ENCODE data around the gene ZNF385D.

The ZNF385D gene

DNA sequence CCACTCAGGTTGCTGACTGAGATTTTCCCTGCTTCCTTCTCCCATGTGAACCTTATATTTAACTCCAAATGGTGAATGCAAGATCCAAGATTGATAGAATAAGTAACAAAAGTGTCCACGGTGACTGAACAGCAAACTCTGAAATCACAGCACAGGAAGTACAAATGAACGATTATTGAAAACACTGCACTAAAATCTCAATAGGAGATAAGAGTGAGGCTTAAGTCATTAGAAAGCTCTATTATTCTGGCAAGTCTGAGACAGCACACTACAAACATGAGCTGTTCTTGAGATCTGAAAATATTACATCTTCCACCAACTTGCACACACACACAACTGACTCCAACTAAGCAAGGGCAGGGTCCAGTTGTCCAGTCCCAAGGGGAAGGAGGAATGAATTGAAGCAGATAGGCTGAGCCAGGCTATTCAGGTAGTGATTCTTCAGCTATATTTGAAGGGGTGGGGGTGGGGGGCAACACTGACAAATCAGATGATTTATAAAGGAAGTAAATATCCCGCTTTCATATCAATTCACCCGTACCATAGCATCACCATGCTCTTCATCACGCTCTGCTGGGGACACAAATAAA is 2.9 kb downstream of the ZNF385D start:
- DNase-seq = no peak

DNA sequence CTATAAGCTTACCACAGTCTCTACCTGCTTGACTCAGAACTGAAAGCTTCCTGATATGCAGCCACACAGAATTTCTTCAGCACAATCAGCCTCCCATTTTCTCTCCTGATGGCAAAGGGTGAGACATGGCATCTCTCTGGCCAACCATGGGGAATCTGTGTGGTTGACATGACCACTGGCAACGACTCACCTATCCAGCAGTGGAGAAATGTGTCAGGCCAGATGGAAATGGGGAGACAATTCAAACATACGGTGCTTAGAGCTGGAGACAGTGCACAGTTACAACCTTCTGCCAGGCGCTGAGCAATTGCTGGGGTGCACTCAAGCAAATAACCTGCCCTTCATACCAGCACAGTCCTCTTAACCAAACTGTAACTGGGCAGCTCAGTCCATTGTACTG is 3.6 kb downstream of the ZNF385D start:
- DNase-seq = no peak

DNA sequence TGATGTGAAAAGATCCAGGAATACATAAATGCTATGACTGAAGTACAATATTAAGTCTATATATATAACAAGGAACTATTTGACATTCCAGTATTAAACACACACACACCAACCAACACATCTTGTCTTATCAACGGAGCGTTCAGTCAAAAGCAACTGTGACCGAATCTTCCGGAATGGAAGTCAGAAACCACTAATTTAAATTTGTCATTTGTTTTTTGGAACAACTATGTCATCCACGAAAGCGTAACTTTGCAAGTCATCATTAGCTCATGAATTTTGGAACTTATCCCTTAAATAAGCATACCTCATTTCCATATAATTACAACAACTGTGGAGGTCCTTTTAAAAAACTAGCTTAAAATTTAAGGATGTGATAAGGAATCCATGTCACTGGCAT is 5.0 kb downstream of the ZNF385D start:
- no peak for DNase-seq

DNA sequence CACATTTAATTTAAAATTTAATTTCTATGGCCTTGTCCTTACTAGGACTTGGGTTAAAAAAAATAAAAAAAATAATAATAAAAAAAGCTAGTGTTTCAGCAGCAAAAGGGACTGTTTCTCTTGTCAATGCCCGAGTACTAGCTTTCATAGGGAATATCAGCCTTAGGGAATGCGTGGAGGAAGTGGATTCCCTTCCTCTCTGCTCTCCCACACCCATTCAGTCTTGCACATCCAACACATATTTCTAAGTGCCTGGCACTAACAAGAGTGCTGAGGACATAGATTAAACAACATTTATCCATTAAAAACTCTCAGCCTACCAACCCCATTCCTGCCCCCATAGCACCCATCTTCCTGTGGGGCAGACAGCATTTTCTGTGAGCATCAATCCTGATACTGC is 6.2 kb downstream of the ZNF385D start:
- DNase-seq = no peak

DNA sequence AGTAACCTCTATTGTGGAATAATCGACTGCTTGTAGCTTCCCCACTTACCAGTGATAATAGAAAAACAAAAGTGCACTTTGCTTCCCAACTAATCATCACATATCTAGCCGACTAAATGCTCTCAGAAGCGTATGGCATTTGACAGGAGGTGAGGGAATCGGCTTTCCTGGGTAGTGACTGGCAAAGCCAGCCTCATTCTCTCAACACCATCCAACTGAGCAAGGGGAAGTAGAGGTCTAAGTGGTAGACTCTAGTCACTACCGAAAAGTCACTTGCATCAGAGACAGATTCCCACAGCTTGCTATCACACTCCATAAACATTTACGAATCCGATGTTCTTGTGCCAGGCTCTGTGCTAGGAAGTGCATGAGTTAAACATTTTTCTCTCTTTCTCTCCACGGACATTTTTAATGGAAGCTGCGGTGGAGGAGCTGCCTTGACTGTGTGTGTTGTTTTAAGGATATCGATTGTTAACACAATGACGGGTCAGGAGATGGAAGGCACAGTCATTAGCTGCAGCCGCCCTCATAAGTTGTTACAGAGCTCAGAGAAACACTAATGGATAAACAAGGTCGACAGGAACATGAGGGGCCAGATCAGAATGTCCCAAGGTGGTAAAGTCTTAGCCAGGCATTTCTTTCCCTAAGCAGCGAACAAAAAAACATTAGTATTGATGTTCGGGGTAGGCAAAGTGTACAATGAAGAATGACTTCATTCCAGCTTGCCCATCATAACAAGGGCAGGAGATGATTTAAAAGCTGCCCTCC is 11.9 kb downstream of the ZNF385D start:
- no peak for DNase-seq

DNA sequence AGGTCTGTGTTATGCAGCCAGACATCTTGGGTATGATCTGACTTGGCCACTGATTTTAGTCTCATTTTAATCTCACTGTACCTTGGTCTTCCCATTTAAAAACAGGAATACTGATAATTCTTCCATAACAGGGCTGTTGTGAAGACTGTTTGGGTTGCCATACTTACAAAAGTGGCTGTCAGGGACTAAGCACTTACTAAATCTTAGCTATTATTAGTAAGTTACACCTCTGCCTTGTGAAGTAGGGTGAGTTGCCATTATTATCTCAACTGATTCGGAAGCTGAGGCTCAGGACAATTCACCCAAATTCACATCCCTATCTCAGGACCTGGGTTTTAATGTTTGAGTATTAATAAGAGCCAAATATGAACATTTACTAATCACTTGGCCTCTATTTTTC is 12.7 kb downstream of the ZNF385D start:
- DNase-seq = no peak

DNA sequence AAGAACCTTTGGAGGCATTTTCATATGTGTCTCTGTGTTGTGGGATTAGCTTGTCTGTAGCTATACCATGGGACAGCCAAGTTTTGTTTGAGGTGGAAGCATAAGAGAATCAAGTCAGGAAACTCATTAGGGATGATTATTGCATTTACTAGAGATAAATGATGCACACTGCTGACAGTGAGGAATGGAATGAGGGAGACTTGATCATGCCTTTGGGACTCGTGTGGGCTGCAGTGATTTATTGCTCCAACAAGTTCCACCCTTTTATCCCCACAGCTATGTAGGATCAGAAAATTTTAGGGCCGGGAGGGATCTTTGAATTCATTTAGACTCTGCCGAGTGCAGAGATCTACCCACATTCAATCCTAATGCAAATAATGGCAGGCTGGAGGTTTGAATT is 16.3 kb downstream of the ZNF385D start:
- DNase-seq = no peak

DNA sequence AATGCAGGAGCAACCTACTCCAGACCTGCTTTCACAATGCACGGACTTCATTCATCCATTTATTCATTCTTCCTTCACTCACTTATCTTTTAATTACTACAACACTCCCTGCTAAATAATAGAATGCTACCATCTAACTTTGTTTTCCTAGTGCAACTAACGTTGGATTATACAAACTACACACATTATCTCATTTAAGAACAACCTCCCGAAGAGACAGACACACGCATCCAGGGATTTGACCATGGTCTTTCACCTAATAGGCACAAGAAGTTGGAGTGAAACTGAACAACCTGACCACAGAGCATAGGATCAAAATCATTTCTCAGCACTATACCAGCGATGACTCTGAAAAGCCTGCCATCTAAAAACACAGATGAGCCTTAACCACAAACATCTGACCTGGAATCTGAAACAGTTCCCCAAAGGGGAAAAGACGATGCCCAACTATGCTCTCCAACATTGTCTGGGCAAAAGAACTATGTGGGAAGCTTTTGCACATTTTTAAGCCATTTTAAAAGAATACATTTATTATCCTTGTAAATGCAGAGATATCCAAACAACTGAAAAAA is 21.0 kb downstream of the ZNF385D start:
- DNase-seq = no peak

DNA sequence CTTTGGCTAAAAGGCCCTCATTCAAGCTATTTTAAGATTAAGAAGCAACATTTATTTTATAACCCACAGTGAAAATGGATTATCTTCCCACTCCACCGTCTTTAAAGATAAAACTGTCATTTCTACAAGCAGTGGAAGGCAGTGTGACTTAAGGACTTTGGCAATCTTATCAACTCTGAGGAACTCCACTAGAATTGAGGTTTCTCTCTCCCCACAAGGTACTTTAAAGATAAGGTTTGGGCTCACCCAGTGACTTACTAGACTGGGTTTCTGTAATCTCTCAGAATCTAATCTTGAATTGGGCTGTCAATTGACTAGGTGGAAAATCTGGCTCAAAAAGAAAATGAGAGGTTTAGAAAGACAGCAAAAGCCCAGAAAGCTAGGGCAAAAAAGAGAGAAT is 21.7 kb downstream of the ZNF385D start:
- DNase-seq = no peak

DNA sequence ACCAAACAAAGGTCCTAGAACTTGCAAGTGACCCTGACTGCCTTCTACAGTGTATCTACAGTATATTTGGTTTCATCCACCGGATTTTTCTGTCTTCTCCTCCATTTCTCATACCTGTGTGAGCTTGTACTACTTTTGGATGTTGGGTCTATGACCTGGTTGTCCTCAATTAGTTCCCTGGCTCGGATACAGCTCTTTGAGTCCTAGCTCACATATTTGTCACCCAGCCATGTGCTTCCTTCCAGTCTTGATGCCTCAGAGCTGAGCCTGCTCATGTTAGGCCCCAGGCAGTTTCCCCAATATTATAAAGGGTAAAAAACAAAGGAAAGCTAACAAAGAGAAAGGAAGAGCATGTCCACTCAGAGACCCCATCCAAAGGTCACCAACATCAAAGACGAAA is 28.2 kb downstream of the ZNF385D start:
- no peak for DNase-seq

DNA sequence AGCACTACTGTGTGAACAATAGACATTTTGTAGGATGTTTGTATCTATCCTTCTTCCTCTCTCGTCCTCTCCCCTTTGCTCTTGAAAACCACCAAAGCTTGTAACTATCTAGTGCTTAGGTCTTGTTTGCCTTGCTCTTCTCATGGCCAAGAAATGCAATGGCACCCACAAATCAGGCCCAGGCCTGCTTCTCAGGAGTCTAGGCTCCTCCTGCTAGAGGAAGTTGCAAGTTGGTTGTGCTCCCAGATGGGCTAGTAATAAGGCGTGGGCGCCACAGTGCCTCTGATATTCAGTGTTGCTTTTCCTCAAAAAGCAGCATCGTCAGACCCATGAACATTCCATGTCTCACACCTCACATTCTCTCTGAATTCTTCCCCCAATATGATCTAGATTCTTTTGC is 28.7 kb downstream of the ZNF385D start:
- DNase-seq = no peak

DNA sequence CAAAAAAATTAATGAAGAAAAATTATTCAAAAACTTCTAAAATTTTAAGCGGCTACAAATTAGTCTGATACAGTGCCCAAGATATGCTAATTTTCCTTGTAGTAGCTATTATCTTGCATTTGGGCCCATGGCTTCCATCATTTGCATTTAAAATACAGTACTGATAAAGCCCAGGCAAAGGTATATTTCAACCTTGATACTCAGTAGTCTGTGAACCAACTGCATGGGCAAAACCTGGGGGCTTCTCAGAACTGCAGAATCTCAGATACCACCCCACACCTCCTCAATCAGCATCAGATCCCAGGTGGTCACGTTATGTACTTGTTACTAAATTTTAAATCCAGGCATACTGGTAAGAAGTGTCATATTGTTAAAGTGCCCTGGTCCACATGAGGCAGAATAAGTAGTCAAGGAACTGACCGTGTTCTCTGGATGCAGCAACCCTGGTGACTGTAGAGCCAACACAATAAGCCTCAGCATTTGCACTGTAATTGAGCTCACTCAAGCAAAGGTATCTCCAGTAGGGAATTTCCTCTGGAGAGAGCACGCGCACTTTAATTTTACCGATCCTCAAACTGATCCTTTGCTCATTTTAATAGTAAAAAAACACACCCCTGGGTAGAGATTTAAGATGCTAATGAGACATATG is 31.9 kb downstream of the ZNF385D start:
- DNase-seq = no peak

DNA sequence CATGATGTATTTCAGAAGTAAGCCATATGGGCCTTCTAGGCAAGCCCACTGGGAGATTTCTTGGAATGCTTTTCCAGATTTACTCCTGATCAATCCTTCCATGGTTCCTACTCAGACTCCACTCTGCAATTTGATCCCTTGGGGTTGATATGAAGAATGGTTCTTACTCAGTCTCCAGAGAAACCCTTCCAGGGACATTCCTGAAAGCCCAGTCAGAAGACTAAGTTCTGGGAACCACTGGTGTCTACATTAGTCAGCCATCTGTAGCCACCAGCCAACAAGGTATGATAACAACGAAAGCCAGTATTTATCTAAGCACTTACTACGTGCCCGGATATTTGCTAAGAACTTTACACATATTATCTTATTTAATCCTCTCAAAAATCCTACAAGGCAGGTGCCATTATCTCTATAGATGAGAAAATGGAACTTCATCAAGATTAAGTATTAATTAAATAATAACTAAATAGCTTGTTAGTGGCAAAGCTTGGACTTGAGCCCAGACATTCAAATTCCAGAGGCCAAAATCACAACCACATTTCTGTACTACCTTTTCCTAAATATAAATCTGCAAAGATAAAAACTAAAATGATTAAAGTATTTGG is 32.7 kb downstream of the ZNF385D start:
- DNase-seq = no peak

DNA sequence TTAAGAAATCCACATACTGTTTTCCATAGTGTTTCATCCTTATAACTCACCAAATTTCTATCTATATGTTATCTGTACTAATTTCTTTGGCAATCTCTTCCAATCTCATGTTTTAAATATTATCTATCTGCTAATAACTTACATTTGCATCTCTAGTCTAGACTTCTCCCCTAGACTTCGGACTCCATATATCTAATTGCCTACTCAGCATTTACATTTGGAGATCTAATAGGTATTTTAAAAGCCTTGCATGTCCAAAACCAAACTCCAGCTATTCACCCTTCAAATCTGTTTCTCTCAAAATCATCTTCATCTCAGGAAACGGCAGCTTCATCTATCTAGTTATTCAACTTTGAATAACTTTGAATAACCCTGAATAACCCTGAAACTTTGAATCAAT is 35.3 kb downstream of the ZNF385D start:
- DNase-seq = no peak

DNA sequence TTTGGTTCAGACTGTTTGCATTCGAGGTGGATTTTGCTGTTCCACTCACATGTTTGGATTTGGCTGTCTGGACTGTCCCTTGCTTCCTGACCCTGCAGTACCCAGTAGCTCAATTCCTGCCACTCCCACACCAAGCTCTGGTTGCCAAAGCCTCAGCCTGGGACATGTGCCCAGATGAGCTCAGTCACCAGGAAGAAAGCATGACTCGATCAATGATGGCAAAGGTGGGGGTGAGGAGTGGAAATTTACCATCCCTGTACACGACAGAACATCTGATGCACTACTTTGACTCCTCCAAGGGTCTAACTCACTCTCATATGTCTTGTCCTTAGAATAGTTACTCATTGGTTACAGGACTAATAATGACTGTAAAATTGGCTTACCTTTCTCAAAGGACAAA is 45.2 kb downstream of the ZNF385D start:
- DNase-seq = no peak

DNA sequence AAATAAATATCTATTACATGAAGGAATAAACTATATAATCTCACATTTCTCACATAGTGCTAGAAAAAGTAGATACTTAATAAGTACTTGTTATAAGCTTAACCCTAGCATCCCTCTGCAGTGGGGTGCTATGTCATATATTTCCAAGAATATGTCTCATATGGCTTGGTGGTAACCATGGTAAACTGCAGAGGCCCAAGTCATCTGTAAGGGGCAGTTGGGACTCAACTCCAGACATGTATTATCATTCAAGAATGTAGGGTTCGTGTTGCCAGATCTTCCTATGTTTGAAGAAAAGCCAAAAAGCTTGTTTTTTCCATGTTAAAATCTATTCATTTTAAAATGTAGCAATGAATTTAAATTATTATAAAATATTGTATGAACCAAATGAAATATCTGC is 46.2 kb downstream of the ZNF385D start:
- no peak for DNase-seq

DNA sequence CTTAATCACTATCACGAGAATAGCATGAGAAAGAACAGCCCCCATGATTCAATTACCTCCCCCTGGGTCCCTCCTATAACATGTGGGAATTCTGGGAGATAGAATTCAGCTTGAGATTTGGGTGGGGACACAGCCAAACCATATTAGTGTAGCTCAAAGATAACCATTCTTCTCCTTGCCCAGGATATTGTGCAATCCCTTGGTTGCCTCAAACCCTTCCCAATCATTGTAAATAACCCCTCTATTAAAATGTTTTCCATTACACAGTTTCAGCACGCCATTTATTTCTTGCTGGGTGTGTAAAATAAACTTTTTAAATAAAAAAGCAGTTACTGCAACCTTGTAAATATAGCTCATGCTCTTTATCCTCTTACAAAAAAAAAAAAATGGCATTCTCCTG is 47.7 kb downstream of the ZNF385D start:
- DNase-seq = no peak

DNA sequence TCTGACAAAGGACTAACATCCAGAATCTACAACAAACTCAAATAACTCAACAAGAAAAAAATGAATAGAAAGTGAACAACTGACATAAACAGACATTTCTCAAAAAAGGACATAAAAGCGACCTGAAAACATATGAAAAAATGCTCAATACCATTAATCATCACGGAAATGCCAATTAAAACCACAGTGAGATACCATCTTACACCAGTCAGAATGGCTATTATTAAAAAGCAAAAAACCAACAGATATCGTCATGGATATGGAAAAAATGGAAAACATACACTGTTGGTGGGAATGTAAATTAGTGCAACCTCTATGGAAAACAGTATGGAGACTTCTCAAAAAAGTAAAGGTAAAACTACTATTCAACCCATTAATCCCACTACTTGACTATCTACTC is 53.3 kb downstream of the ZNF385D start:
- no peak for DNase-seq

DNA sequence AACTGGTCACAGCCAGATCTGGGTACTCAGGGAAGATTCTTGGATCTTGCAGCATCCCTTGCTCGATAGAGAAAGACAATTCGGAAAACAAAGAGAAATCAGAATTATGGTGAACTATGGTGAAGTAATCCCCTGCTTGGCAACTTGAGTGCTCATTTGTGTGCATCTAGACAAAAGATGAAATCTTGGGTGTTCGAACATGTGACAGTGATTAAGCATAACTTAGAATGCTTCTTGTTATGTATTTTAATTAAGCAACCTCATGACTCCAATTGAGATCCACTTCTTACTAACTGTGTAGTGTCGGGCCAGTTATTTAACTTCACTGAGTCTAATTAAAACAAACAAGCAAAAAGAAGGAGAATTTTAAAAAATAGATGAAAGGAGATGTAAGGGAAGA is 56.5 kb downstream of the ZNF385D start:
- no peak for DNase-seq

DNA sequence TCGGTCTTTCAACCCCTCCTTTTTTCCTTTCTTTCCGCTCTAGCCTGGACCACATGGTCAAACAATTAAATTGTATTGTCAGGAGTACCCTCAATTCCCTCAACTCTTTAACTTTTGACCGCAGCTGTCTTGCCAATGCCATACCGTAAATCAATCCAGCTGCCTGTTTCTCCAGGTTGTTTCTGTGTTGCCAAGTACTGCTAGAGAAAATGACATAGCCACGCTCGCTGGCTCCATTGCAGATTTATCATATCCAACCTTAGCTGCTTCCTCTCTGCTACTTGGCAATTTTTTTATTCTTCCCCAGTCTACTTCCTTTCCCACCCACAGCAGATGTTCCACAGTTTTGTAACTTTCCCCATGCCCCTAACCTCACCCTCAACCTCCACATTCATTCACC is 60.0 kb downstream of the ZNF385D start:
- DNase-seq = no peak

DNA sequence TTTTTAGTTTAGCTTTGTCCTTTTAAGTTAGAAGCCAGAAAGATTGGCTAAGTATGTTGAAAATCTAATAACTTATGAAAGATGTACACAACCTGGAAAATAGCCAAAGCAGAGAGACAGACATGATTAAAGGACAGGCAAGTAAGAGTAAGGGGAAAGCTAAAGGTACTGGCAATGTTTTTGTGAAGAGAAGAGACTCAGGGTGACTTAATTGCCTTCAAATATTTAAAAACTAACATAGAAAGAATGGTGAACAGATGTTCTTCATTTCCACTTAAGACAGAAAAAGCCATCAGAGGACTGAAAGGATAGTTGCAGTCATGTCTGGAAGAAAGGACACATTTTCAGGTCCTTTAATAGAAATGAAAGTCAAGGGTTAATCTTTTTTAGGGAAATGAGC is 68.8 kb downstream of the ZNF385D start:
- no peak for DNase-seq

DNA sequence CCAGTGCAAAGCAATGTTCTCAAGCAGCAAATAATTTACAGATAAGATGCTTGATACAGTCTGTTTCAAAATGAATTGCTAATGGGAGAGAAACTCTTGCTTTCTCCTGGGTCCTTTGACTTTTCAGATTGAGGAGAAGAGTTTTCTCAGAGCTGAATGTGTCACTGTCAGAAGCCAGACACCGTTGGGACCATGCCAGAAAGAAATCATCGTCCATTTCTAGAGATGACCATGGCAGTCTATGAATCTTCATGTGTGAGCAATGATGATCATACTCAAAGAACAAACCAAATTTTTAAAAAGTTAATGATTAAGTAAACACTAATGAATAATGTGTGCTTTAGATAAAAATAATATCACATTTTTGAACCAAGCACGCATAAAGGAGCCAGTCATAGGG is 77.6 kb downstream of the ZNF385D start:
- no peak for DNase-seq

DNA sequence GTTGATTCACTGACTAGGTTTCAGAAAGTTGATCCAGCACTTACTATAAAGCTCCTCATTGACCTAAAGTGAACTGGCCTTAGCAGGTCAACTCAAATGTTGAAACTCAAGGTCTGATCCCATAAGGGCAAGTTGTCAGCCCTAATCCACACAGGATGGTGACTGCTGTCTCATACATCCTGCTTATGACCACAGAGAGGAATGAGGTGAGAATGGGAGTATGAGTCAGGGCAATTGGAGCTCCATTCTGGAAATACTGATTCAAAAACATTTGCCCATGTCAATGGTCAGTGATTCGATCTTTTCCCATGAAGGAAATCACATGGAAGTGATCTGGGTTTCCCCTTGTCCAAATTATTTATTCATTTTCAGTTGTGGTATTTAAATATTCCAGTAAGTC is 78.7 kb downstream of the ZNF385D start:
- no peak for DNase-seq

DNA sequence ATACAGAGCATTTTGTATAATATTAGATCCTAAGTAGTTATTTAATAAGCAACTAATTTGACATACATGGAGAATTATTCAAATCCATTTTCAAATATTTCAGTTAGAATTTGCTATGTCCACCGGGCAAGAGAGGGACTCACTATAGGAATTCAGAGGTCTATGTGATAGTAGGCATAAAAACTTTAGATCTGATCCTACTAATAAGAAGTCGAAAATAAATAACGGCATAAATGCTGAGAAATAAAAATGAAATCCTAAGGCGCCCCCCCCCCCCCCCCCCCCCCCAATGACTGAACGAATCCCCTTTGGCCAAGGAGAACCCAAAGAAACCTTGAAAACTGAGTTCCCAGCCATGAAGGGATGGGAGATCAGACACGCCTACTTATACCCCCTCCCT is 80.6 kb downstream of the ZNF385D start:
- no peak for DNase-seq
